Kidney epithelial cell (primary cell): ENCODE data around the gene ADD1. TPM values are rescaled to one million over a fixed set of nuclear protein-coding genes. Genes with fewer than 3 reads are reported as not detected.

Experiments used
- DNase-seq: peaks from one replicate; pipeline ENCODE4 v3.0.0-alpha.2; 2010; ENCODE audit warnings: low read depth
- H3K27me3 ChIP-seq: 2 replicates; pipeline ENCODE4 v1.6.0; 2011; ENCODE audit warnings: low read length; ENCODE audit not compliant: control insufficient read depth, insufficient read depth
- H3K36me3 ChIP-seq: 2 replicates; pipeline ENCODE4 v1.5.1; 2011; ENCODE audit warnings: low read length; ENCODE audit not compliant: control insufficient read depth, insufficient read depth
- H3K4me3 ChIP-seq: 2 replicates; pipeline ENCODE4 v1.5.1; 2011; ENCODE audit warnings: low read depth, mild to moderate bottlenecking, control low read depth, low read length
- CTCF ChIP-seq: IDR thresholded peaks from 2 replicates; pipeline ENCODE4 v1.5.1; 2011; ENCODE audit warnings: mild to moderate bottlenecking, moderate library complexity, low read length, control low read depth, inconsistent platforms; ENCODE audit not compliant: insufficient read depth, poor library complexity, severe bottlenecking
- total RNA-seq: library from RNA; depleted of rRNA; stranded (reverse); fragments of >200 nt; gene quantifications from 2 replicates; pipeline ENCODE4 v1.2.3, GENCODE V29; 2015

The ADD1 gene
- total RNA-seq, 1 donor from 2014 or later: 132 TPM

GRCh38 chr4:2811830-2812611 lies 31.6 kb upstream of the ADD1 start:
- H3K36me3 ChIP-seq: no peaks in the 10 kb centered on the region
- peak overlapping the region; percentile 42 for H3K4me3 ChIP-seq
- H3K27me3 ChIP-seq: no peaks in the 10 kb centered on the region
- no peak for TF ChIP-seq CTCF
- DNase-seq: peak; percentile 61

DNA sequence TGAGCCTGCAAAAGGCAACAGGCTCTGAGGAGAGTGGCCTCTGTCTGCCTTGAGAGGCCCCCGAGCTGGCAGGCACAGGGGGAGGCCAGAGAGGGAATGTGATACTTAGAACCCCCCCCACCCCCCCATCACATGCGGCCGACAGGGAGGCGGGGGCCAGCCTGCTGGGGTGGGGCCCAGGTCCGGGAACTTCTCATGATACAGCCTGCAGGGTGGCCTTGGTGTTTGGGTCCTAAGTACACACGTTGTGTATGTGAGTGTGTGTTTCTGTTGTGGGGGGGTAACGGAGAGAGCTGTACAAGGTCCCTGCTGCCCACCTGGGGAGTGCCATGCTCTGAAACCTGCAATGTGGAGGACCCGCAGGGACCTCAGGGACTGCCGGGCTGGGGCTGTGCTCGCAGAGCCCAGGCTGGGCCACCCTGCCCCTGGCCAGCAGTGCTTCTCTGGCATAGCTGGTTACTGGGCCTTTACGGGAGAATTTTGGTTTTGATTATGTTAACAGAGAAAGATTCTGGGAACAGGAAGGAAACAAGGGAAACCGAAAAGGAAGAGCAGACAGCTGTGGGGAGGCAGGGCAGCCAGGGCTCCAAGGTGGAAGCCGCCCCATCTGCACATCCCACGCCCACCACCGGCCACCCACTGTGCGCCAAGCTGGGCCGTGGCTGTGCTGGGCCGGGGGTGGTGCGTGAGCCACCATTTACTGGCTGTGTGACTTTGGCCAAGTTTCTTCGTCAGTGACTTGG lies 30.9 kb upstream of the ADD1 start:
- no peak for DNase-seq
- Histone ChIP-seq H3K36me3 (no peaks in the 10 kb centered on the region), H3K4me3 (peak overlapping the region; percentile 42), H3K27me3 (no peaks in the 10 kb centered on the region)
- TF ChIP-seq CTCF: no peak

- H3K4me3 ChIP-seq: no peak overlapping the region
These were observed 29.9 kb upstream of the ADD1 start for GRCh38 chr4:2813446-2814405.

DNA sequence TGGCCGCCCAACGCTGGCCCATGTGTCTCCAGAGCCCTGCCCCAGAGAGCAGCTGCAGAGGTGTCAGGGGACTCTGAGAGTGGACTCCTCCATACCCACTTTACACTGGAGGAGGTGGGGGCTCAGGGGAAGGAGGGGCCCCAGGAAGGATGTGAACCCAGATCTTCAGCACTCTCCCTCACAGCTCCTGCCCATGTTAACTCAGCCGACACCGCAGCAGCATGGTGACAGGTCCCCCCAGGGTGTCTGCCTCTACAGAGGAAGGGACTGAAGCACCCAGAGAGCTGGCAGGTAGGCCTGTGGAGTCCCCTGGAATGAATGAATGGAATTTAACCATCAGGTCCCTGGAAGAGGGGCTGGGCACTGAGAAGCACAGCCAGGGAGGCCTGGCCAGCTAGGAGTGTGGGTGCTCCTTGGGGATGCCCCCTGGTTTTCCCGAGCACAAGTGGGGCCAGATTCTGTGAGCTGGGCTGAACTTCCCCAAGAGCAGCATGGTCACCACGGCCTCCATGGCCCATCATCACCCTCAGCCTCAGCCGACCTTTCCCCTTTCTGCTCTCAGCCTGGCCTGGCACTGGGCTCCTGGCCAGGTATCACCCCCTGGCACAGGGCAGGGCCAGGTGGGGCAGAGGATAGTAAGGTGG lies 28.9 kb upstream of the ADD1 start:
- no peaks in the 10 kb centered on the region for H3K36me3 ChIP-seq
- H3K4me3 ChIP-seq: no peak overlapping the region
- no peaks in the 10 kb centered on the region for H3K27me3 ChIP-seq
- TF ChIP-seq CTCF: no peak
- no peak for DNase-seq

More at GRCh38 chr4:2813446-2814405, 29.9 kb upstream of the ADD1 start:
- Histone ChIP-seq H3K36me3 (no peaks in the 10 kb centered on the region), H3K27me3 (no peaks in the 10 kb centered on the region)
- no peak for DNase-seq
- no peak for TF ChIP-seq CTCF

GRCh38 chr4:2816401-2816954 lies 27.2 kb upstream of the ADD1 start:
- Histone ChIP-seq H3K4me3 (no peak overlapping the region), H3K36me3 (no peaks in the 10 kb centered on the region), H3K27me3 (no peaks in the 10 kb centered on the region)
- no peak for DNase-seq
- TF ChIP-seq CTCF: no peak
